GM10266 (cell line): ENCODE data around the gene TGM1.
A peak's percentile ranks its signal among the peaks of the same experiment; 100 is the strongest.

ENCODE experiments used
- DNase-seq: peaks from one replicate; pipeline ENCODE4 v3.0.0; 2012; ENCODE audit errors: extremely low spot score
- TF ChIP-seq, protein P1 (sequence below): IDR thresholded peaks from 2 replicates; pipeline ENCODE4 v1.5.1; 2012; ENCODE audit warnings: mild to moderate bottlenecking, low read depth; ENCODE audit not compliant: control insufficient read depth, insufficient read depth; ENCODE audit errors: missing control alignments

The TGM1 gene

DNA sequence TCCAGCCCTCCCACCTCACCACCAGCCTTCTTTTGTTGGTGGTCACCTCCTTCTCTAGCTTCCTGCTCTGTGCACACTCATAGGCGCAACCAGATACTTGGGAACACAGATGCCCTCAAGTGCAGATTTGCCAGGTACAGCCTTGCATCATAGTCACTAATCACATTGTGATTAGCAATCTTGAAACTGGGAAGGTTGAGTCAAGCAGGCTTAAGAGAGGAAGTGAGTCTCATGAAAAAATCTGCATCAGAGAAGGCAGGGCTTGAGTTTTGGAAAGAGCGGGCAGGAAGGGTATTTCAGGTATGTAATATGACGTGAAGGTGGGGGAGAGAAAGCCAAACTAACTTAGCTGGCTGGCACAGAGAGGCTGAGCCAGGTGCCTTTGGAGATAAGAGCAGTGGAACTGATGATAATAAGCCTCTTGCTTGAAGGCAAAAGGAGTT lies 11.1 kb upstream of the TGM1 start:
- peak; percentile 71 for DNase-seq
- TF ChIP-seq, protein P1, sequence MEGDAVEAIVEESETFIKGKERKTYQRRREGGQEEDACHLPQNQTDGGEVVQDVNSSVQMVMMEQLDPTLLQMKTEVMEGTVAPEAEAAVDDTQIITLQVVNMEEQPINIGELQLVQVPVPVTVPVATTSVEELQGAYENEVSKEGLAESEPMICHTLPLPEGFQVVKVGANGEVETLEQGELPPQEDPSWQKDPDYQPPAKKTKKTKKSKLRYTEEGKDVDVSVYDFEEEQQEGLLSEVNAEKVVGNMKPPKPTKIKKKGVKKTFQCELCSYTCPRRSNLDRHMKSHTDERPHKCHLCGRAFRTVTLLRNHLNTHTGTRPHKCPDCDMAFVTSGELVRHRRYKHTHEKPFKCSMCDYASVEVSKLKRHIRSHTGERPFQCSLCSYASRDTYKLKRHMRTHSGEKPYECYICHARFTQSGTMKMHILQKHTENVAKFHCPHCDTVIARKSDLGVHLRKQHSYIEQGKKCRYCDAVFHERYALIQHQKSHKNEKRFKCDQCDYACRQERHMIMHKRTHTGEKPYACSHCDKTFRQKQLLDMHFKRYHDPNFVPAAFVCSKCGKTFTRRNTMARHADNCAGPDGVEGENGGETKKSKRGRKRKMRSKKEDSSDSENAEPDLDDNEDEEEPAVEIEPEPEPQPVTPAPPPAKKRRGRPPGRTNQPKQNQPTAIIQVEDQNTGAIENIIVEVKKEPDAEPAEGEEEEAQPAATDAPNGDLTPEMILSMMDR = no peak

DNA sequence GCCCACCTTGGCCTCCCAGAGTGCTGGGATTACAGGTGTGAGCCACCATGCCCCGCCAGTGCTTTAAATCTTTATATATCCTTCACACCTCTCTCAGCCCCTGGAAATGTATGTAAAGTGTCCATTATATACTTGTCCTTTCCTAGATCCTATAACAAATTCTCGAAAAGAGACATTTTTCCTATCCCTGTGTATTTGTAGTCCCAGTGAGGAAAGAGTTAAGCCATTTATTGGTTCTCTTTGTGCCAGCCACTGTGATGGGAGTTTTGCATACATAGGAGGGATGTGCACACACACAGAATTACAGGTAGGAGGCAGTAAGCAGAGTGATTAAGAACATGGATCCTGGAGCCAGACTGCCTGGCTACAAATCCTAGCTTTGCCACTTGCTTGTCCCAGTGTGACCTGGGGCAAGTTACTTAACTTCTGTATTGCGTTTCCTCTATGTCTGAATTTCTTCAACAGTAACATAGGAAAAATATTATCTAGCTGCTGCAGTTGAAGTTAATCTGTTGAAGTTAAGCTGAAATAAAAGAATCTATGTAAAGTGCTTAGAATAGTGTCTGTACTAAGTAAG lies 10.5 kb upstream of the TGM1 start:
- no peak for DNase-seq

DNA sequence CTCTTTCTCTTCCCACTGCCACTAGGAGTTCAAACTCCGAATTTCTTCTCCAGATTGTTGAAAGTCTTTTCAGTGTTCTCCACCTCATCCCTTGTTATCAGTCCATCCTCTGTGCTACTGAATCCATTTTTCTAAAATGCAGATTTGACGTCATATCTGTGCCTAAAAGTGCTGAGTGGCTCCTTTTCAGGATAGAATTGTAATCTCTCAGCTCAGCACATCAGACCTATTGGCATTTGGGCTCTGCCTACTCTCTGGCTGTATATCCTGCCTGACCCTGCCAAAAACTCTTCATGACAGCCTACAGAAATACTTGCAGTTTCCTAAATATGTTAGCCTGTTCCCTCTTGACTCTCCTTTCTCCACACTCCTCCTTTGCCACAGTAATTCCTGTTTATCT lies 9.5 kb upstream of the TGM1 start:
- DNase-seq = no peak
- TF ChIP-seq, protein P1 = no peak

More for the DNA sequence above, 10.5 kb upstream of the TGM1 start:
- TF ChIP-seq, protein P1 = peak; percentile 16

DNA sequence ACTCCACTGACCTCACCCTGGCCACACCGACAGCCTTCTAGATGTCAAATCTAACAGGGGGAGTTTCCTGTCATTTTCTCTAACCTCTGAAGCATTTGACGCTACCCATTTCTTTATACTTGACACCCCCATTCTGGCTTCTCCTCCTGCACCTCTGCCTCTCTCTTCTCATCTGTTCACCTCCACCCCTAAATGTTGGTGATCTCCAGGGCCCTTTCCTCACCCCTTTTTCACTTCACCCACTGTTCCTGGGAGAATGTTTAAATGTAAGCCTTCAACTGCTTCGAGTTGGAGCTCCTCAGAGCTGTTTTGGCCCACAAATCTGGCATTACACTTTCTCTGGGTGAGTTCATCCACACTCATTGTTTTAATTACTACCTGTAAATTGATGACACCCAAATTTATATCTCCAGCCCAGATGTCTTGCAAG lies 8.9 kb upstream of the TGM1 start:
- TF ChIP-seq, protein P1 = no peak
- no peak for DNase-seq

DNA sequence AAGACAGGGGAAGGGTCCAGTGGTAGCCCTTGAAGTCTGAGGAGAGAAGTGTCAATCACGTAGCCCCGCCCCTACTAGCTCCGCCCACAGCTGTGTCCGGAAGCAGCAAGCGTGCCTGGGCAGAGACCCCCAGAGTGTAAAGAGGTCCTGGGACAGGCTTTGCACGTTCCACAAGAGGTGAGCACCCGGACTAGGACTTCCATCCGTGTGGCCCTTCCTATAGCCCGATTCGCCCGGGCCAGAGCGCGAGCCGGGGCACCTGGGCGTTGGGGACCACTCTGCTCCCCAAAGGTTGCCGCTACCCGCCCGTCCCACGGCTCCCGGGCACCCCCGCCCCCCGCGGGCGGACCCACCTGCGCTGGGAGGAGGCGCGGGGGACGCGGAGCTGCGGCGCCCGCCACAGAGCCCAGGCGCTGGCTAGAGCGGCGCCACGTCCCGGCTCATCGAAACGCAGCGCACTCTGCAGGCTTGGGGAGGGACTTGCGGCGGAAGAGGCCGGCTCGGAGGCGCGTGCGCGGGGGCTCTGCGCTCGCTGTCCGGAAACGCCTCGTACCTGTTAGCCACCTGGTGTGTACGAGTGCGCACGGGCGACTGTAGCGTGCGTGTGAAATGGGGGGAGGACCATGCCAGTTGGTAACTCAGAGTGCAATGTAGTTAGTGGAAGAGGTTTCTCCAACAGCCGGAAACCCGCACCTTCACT lies 8.3 kb upstream of the TGM1 start, which contains the start of gene RABGGTA:
Gene RABGGTA, minus strand, starts transcription at position 464 of the 700 bp plus-strand sequence. CDS start 482 bp downstream, outside the sequence.
- DNase-seq = peak; percentile 94
- TF ChIP-seq, protein P1 = peak; percentile 98

DNA sequence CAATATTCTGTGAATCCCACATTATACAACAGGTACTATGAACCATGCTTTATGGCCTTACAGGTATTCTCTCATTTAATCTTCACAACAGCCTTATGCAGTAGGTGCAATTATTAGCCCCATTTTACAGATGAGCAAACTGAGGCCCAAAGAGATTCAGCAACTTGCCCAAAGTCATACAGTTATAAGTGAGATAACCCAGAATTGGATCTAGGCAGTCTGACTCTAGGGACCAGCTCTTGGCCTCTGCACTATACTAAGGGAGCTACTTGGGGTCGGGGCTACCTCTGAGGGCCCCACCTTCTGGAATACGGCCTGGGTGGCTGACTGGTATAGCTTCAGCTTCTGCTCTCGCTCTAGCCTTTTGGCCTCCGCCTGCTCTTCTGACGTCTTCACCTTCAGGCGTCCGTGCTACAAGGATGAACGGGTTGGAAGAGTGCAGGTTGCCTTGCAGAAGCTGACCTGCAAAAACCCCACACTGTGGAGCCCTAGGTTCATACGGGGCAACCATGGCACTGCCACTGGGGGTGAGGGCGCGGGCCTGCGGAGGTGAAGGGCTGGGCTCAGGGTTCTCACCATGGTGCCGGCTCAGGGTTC lies 7.7 kb upstream of the TGM1 start:
- DNase-seq = no peak
- TF ChIP-seq, protein P1 = no peak

DNA sequence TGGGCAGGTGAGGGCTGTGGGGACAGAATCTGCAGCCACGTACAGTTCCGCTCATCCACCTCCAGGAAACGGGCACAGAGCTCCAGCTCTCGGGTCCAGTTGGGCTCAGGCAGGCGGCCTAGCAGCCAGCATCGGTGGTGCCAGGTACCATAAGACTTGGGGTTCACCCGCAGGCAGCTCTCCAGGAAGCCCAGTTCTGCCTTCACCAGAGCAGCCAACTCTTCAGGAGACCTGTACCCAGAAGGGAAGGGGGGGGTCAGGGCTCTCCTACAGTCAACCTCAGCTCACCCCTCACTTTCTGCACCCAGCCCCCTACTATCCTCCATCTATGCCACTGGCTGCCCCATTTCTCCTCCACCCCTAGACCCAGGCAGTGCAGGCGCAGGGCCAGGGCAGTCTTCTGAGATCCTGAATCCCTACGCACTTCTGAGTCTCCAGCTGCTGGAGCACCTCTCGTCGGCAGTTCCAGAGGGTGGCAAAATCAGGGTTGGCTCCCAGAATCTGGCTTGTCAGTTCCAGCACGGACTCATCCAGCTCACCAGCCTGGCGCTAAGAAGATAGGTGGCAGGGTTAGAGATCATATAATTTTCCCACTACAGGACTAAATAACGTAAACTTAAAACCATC lies 7.0 kb upstream of the TGM1 start:
- DNase-seq = no peak
- TF ChIP-seq, protein P1 = no peak
